GM15510 (cell line): ENCODE measurements around the gene SART3.

Source experiments
- POLR2A ChIP-seq: IDR thresholded peaks from 3 replicates; pipeline ENCODE4 v1.6.1; 2011; ENCODE audit warnings: borderline replicate concordance; ENCODE audit not compliant: insufficient read length; ENCODE audit errors: extremely low read depth

The SART3 gene, protein sequence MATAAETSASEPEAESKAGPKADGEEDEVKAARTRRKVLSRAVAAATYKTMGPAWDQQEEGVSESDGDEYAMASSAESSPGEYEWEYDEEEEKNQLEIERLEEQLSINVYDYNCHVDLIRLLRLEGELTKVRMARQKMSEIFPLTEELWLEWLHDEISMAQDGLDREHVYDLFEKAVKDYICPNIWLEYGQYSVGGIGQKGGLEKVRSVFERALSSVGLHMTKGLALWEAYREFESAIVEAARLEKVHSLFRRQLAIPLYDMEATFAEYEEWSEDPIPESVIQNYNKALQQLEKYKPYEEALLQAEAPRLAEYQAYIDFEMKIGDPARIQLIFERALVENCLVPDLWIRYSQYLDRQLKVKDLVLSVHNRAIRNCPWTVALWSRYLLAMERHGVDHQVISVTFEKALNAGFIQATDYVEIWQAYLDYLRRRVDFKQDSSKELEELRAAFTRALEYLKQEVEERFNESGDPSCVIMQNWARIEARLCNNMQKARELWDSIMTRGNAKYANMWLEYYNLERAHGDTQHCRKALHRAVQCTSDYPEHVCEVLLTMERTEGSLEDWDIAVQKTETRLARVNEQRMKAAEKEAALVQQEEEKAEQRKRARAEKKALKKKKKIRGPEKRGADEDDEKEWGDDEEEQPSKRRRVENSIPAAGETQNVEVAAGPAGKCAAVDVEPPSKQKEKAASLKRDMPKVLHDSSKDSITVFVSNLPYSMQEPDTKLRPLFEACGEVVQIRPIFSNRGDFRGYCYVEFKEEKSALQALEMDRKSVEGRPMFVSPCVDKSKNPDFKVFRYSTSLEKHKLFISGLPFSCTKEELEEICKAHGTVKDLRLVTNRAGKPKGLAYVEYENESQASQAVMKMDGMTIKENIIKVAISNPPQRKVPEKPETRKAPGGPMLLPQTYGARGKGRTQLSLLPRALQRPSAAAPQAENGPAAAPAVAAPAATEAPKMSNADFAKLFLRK

DNA sequence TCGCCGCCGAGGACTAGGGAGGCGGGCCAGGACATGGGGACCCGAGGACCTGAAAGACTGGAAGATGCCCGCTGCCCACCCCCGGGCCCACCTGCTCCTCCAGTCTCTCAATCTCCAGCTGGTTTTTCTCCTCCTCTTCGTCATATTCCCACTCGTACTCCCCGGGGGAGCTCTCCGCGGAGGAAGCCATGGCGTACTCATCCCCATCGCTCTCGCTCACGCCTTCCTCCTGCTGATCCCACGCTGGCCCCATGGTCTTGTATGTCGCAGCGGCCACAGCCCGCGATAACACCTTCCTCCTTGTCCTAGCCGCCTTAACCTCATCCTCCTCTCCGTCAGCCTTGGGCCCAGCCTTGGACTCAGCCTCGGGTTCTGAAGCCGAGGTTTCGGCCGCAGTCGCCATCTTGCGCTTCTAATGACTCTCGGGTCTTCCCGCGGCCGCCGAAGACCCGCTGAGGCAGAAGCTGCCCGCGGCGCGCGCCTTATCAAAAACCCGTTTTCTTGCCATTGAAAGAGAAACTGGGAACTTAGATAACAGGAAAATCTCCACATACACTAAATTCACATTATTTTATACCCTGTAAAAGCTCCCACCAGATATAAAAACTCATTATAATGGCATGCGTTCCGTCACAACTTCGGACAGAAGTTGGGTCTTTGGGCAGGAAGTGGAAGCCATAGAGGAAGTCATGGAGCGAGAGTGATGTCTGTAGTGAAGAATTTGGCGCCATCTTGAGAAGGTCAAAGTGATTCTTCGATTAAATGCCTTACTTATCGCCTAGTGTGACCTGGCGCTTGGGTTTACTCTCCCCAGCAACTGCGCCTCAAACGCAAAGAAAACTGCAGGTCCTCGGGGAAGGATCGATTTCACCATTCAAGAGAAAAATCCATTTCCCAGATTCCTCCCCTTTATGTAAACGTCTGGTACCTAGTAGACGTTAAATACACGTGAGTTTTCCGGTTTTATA lies at the start of gene SART3:
SART3 (minus strand) TSS at position 422 of the 968 bp plus-strand sequence; CDS start at position 403, 19 bp downstream.
- peak; percentile 58 for TF ChIP-seq POLR2A

GRCh38 chr12:108610336-108610815 lies 49.4 kb upstream of the SART3 start:
- TF ChIP-seq POLR2A, result no peak

DNA sequence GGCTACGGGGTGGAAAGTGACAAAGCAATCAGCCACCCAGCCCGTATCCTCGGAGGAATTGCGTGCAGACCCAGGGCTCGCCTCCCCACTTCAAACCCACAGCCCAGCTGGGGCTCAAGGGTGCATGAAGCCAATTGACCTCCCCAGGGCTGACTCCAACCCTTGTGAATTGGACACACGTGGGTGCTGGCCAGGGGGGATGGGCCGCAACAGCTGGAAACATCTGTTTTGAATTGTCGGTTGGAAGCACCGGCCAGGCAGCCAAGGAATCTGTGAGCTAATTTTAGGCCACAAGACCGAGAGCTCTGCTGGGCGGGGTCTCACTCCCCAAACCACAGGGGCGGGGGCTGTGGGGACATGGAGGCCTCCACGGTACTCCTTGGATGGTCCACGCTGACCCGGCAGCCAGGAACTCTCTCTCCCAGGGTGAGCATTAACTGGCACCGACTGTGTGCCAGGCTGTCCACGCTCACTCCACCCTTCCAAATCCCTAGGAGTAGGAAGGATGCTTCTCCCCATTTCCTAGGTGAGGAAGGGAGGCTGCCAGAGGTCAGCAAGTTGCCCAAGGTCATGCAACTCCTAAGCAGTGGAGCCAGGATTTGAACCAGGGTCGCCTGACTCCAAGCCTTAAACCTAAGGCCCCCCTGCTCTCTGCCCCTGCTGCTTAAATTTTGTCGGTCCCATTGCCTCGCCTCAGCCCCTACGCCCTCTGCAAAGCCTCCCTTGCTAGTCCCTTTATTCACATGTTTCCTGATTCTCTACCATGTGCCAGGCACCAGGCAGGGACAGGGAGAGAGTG lies 48.8 kb upstream of the SART3 start:
- TF ChIP-seq POLR2A, result no peak

DNA sequence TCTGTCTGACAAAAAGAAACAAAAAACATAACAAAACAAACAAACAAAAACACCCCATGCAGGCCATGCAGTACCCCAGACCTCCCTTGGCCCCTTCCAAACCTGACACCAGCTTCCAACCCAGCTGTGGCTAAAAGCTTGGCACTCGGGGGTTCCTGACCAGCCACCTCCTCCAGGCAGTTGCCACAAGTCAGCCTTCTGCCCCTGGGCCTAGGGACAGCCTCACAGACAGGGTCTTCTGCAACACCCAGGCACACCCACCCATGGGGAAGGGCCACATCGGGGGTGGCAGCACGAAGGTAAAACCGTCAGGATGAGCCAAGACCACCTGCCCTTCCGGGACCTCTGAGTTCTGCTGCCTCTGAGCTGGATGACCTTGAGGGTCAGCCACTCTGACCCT lies 47.6 kb upstream of the SART3 start:
- TF ChIP-seq POLR2A, result no peak

DNA sequence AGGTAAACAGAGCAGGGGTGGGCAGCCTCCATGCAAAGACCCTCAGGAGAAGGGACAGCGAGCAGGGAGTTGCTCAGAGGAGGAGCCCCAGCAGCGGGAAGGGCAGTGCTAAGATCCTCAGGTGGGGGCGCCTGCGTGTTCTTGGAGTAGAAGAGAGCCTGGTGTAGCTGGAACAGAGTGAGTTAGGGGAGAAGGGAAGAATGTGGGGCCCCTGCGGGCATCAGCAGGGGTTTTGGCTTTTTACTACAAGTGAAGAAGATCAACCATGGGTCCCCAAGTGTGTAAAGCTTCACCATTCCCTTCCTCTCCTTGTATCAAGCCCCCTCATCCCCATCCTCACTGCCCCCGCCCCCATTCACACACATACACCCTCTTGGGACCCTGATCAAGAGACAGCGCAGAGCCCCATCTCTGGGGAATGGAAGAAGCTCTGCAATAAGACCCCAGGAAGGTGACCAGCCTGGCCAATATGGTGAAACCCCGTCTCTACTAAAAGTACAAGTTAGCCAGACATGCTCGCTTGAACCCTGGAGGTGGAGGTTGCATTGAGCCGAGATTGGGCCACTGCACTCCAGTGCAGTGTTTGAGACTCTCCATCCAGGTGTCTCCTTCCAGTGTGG lies 47.1 kb upstream of the SART3 start:
- no peak for TF ChIP-seq POLR2A

- no peak for TF ChIP-seq POLR2A
These were observed 45.5 kb upstream of the SART3 start for GRCh38 chr12:108606492-108606891.

GRCh38 chr12:108605690-108606406 lies 44.9 kb upstream of the SART3 start:
- no peak for TF ChIP-seq POLR2A

GRCh38 chr12:108605000-108605689 lies 44.2 kb upstream of the SART3 start:
- no peak for TF ChIP-seq POLR2A

DNA sequence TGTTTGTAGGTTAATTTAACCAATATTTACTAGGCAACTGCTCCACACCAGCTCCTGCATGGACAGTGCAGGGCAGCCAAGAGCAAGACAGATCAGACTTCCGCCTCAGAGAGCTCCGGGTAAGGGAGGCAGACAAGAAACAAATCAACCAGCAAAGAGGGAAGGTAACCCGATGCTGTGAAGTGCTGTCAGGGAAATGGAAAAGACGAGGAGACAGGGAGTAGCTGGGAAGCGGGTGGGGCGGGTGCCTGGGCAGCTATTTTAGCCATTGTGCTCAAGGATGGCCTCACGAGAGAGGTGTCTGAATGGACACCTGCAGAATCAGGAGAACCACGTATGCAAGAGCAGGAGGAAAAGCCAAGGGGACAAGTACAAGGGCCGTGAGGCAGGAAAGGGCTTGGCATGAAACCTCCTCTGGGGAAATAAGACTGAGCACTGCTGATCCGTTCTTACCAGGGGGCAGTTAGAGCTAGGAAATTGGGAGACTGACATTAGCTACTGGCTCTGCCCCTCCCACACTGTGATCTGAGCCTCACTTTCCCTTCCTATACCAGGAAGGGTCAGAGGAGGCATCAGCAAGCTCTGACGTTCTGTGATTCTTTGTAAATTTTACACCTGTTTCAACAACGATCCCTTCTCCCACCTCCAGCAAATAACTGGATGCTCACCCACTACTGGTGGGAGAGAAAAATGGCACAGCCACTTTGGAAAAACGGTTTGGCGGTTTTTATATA lies 43.4 kb upstream of the SART3 start:
- TF ChIP-seq POLR2A, result no peak

- TF ChIP-seq POLR2A, result no peak
These were observed 42.8 kb upstream of the SART3 start for GRCh38 chr12:108603743-108604142.

DNA sequence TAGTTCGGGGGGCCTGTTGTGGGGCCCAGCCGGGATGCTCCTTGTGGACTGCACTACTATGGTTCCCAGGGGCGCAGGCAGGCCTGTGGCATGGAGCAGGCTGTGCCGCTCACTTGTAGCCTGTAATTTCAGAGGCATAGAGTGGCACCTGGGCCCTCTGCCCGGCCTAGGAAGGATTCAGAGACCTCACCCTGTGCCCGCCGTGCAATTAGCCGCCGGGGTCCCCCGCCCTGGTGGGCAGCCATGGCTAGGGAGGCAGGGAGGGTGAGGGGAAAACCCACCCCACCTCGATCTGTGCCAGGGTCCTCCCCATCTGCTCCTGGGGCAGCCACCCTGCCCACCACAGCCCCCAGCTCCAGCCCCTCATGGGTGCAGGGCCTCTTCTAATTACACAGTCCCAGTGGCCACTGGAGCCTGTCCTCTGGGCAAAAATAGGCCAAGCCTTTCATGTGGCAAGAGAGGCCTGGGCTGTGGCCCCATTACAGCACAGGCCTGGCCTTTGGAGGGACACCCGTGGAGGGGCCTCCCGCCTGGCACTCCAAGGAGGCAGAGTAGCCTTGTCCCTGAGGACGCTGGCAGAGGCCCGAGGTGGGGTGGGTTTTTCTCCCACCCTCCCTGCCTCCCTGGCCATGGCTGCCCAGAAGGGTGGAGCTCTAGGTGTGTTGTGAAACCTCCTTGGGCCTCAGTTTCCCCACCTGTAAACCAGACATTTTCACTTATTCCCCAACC lies 42.2 kb upstream of the SART3 start:
- no peak for TF ChIP-seq POLR2A

DNA sequence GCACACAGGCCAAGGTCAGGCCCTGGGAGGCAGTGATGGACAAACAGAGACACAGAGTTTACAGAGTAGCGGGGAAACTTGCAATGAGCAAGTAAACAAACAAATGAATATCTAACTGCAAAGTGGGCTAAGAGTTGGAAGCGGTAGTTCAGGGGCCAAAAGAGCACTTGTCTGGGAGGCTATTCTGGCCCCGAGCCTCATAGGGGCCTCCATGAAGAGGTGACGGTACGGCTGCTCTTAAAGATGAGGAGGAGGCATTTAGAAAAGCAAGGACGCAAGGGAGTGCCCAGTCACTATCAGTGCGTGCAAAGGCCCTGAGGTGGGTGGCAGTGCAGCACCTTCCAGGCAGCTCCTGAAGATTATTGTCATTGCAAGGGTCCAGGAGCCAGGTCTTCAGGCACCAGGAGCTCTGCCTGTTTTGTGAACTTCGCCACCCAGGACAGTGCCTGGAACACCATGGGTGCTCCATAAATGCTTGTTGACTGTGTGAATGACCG lies 41.3 kb upstream of the SART3 start:
- TF ChIP-seq POLR2A, result no peak
